Smooth muscle cell (in vitro differentiated cells): ENCODE measurements around the gene SNX2. TPM values are rescaled to one million over a fixed set of nuclear protein-coding genes. Genes with fewer than 3 reads are reported as not detected.

Experiments
- DNase-seq: peaks from one replicate; lab custom pipeline; 2025; ENCODE audit not compliant: unreplicated experiment; lab: John Stamatoyannopoulos, UW
- H2AFZ ChIP-seq: fragments of 200-600 bp; sonication (generic); 2 replicates; pipeline ENCODE4 v1.6.0; 2016; ENCODE audit warnings: antibody characterized with exemption, low read depth, mild to moderate bottlenecking
- H3F3A ChIP-seq: fragments of 200-600 bp; sonication (generic); 2 replicates; pipeline ENCODE4 v1.6.0; 2017; ENCODE audit warnings: antibody characterized with exemption, low read depth
- H3K27ac ChIP-seq: fragments of 200-600 bp; sonication (generic); 2 replicates; pipeline ENCODE4 v1.5.1; 2016; ENCODE audit warnings: low read depth, mild to moderate bottlenecking
- H3K27me3 ChIP-seq: fragments of 200-600 bp; sonication (generic); 2 replicates; pipeline ENCODE4 v1.6.1; 2016; ENCODE audit warnings: low read depth, mild to moderate bottlenecking
- H3K36me3 ChIP-seq: fragments of 200-600 bp; sonication (generic); 2 replicates; pipeline ENCODE4 v1.5.1; 2016; ENCODE audit warnings: low read depth
- H3K4me1 ChIP-seq: fragments of 200-600 bp; sonication (generic); 2 replicates; pipeline ENCODE4 v1.5.1; 2016; ENCODE audit warnings: low read depth
- H3K4me2 ChIP-seq: fragments of 200-600 bp; sonication (generic); 2 replicates; pipeline ENCODE4 v1.6.0; 2016; ENCODE audit warnings: mild to moderate bottlenecking
- H3K4me3 ChIP-seq: fragments of 200-600 bp; sonication (generic); 2 replicates; pipeline ENCODE4 v1.5.1; 2016; ENCODE audit warnings: mild to moderate bottlenecking
- H3K79me2 ChIP-seq: fragments of 200-600 bp; sonication (generic); 2 replicates; pipeline ENCODE4 v1.6.0; 2016; ENCODE audit warnings: low read depth, mild to moderate bottlenecking
- H3K9ac ChIP-seq: fragments of 200-600 bp; sonication (generic); 2 replicates; pipeline ENCODE4 v1.6.0; 2016; ENCODE audit warnings: low read depth
- H3K9me3 ChIP-seq: fragments of 200-600 bp; sonication (generic); replicated peaks from 2 replicates; pipeline ENCODE4 v1.5.1; 2016; ENCODE audit warnings: low read depth
- H4K20me1 ChIP-seq: fragments of 200-600 bp; sonication (generic); 2 replicates; pipeline ENCODE4 v1.6.0; 2016; ENCODE audit warnings: low read depth
- WGBS: methylation state at CpG from one replicate; pipeline ENCODE4 v1.1.7; 2016; ENCODE audit warnings: low lambda C conversion rate; 5-methylcytosine and 5-hydroxymethylcytosine counted together
- polyA plus RNA-seq: library from polyadenylated mRNA; unstranded; fragments of >200 nt; fragmentation: Nextera tagmentation; extraction: Ambion mirVana; gene quantifications from 2 replicates; pipeline ENCODE4 v1.2.1, GENCODE V29; 2016
- total RNA-seq: library from RNA; depleted of rRNA; stranded (reverse); fragments of >200 nt; gene quantifications from 2 replicates; pipeline ENCODE4 v1.2.3, GENCODE V29; 2014
- TF ChIP-seq, protein P1 (sequence below): fragments of 200-600 bp; sonication (generic); IDR thresholded peaks from 2 replicates; pipeline ENCODE4 v1.5.1; 2017; ENCODE audit warnings: borderline replicate concordance, mild to moderate bottlenecking, antibody characterized with exemption; ENCODE audit not compliant: insufficient read depth, poor library complexity, severe bottlenecking

The SNX2 gene
- total and polyA plus RNA-seq, 2 experiments from 2014 or later = 70.1 to 89.3 TPM

DNA sequence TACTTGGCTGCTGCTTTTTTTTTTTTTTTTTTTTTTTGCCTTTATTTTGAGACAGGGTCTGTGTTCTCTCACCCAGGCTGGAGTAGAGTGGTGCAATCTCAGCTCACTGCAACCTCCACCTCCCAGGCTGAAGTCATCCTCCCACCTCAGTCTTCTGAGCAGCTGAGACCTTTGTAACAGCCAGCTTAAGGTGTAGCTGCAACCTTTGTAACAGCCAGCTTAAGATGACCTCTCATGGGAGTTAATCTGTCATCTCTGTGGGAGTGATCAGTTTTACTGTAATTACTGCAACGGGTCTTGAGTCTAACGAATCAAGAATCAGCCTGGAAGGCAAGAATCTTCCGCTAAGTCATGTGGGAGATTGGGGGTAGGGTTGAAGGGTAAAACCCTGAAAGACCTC lies 31.6 kb upstream of the SNX2 start:
- Histone ChIP-seq H3K9ac (no peak overlapping the region), H3K9me3 (no peaks in the 10 kb centered on the region), H4K20me1 (no peaks in the 10 kb centered on the region), H3K4me3 (no peak overlapping the region), H3K79me2 (no peaks in the 10 kb centered on the region), H3K36me3 (no peaks in the 10 kb centered on the region), H3F3A (no peaks in the 10 kb centered on the region), H3K27ac (no peak overlapping the region), H3K4me1 (no peaks in the 10 kb centered on the region), H3K4me2 (no peak overlapping the region), H2AFZ (no peak overlapping the region), H3K27me3 (no peaks in the 10 kb centered on the region)
- DNase-seq = no peak
- WGBS = 74% methylated on average over 3 of the region's 3 CpGs
- TF ChIP-seq, protein P1, sequence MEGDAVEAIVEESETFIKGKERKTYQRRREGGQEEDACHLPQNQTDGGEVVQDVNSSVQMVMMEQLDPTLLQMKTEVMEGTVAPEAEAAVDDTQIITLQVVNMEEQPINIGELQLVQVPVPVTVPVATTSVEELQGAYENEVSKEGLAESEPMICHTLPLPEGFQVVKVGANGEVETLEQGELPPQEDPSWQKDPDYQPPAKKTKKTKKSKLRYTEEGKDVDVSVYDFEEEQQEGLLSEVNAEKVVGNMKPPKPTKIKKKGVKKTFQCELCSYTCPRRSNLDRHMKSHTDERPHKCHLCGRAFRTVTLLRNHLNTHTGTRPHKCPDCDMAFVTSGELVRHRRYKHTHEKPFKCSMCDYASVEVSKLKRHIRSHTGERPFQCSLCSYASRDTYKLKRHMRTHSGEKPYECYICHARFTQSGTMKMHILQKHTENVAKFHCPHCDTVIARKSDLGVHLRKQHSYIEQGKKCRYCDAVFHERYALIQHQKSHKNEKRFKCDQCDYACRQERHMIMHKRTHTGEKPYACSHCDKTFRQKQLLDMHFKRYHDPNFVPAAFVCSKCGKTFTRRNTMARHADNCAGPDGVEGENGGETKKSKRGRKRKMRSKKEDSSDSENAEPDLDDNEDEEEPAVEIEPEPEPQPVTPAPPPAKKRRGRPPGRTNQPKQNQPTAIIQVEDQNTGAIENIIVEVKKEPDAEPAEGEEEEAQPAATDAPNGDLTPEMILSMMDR = no peak

GRCh38 chr5:122745597-122745996 lies 29.3 kb upstream of the SNX2 start:
- Histone ChIP-seq H3K27me3 (no peaks in the 10 kb centered on the region), H3K9me3 (no peaks in the 10 kb centered on the region), H3K27ac (no peak overlapping the region), H3F3A (no peaks in the 10 kb centered on the region), H3K79me2 (no peaks in the 10 kb centered on the region), H3K4me1 (no peaks in the 10 kb centered on the region), H3K9ac (no peak overlapping the region), H2AFZ (no peak overlapping the region), H3K4me2 (no peak overlapping the region), H4K20me1 (no peaks in the 10 kb centered on the region), H3K36me3 (no peaks in the 10 kb centered on the region), H3K4me3 (no peak overlapping the region)
- 95% methylated on average over 2 of the region's 2 CpGs for WGBS
- no peak for DNase-seq
- TF ChIP-seq, protein P1 = no peak

GRCh38 chr5:122749886-122750285 lies 25.0 kb upstream of the SNX2 start:
- TF ChIP-seq, protein P1 = no peak
- H4K20me1 ChIP-seq = no peaks in the 10 kb centered on the region
- H3K36me3 ChIP-seq = no peaks in the 10 kb centered on the region
- H2AFZ ChIP-seq = no peak overlapping the region
- H3K4me2 ChIP-seq = no peak overlapping the region
- H3K79me2 ChIP-seq = no peaks in the 10 kb centered on the region
- H3K27ac ChIP-seq = no peak overlapping the region
- WGBS = 97% methylated on average over 2 of the region's 2 CpGs
- no peaks in the 10 kb centered on the region for H3F3A ChIP-seq
- no peak overlapping the region for H3K9ac ChIP-seq
- H3K9me3 ChIP-seq = no peaks in the 10 kb centered on the region
- H3K27me3 ChIP-seq = no peaks in the 10 kb centered on the region
- H3K4me1 ChIP-seq = peaks cover 8% of the 10 kb centered on the region
- DNase-seq = no peak
- H3K4me3 ChIP-seq = no peak overlapping the region

DNA sequence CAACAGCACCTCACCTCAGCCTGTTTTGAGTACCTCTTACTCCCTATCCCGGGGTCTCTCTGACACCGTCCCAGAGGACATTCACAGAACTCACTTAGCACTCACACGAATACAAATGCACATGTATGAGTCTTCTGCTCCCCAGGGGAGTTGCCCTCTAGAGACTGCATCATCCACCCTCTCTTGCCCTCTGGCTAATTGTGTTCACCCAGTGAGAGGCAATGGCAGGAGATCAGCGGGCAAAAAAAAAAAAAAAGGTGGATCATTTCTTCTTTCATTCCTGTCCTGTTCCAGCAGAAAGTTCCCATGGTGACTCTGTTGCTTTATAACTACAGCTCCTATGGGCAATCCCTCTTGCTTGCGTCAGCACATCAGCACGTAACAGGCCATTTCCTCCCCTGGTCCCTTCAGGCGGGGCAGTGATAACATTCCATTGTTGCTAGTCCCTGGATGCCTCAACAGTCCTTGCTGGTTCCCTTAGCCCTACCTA lies 23.5 kb upstream of the SNX2 start:
- Histone ChIP-seq H3K4me2 (peak overlapping the region; percentile 35), H3K27me3 (no peaks in the 10 kb centered on the region), H3K27ac (peak overlapping the region; percentile 91), H3F3A (no peaks in the 10 kb centered on the region), H3K4me3 (no peak overlapping the region), H3K9me3 (no peaks in the 10 kb centered on the region), H3K79me2 (no peaks in the 10 kb centered on the region), H2AFZ (peak overlapping the region; percentile 63), H3K36me3 (no peaks in the 10 kb centered on the region), H3K4me1 (peaks cover 12% of the 10 kb centered on the region), H3K9ac (peak overlapping the region; percentile 58), H4K20me1 (no peaks in the 10 kb centered on the region)
- TF ChIP-seq, protein P1 = no peak
- WGBS = 18% methylated on average over 7 of the region's 7 CpGs
- no peak for DNase-seq
